ENCODE data around the gene PRSS38.

PRSS38 gene

GRCh38 chr1:227815468-227816409 lies at the start of gene PRSS38:
Gene PRSS38 (plus strand): TSS chr1:227815675. CDS start chr1:227815717, 42 bp downstream.
- no peak for DNase-seq (ENCODE audit: low read depth)

GRCh38 chr1:227766015-227766634 lies 49.4 kb upstream of the PRSS38 start:
- no peak for DNase-seq (ENCODE audit: low read depth)

- no peak for DNase-seq (ENCODE audit: low read depth)
Observed at GRCh38 chr1:227766653-227767277, 48.7 kb upstream of the PRSS38 start.

GRCh38 chr1:227767401-227768124 lies 47.9 kb upstream of the PRSS38 start:
- no peak for DNase-seq (ENCODE audit: low read depth)

GRCh38 chr1:227768125-227768439 lies 47.4 kb upstream of the PRSS38 start:
- no peak for DNase-seq (ENCODE audit: low read depth)

- DNase-seq (ENCODE audit: low read depth): no peak
Observed at GRCh38 chr1:227768640-227769039, 46.8 kb upstream of the PRSS38 start.

GRCh38 chr1:227769047-227769935 lies 46.2 kb upstream of the PRSS38 start:
- DNase-seq (ENCODE audit: low read depth): no peak

GRCh38 chr1:227769936-227770494 lies 45.5 kb upstream of the PRSS38 start:
- DNase-seq (ENCODE audit: low read depth): no peak

- DNase-seq (ENCODE audit: low read depth): no peak
Observed at GRCh38 chr1:227770812-227771211, 44.7 kb upstream of the PRSS38 start.

GRCh38 chr1:227771326-227771725 lies 44.1 kb upstream of the PRSS38 start:
- no peak for DNase-seq (ENCODE audit: low read depth)

- DNase-seq (ENCODE audit: low read depth): no peak
Observed at GRCh38 chr1:227771771-227772170, 43.7 kb upstream of the PRSS38 start.

- DNase-seq (ENCODE audit: low read depth): no peak
Observed at GRCh38 chr1:227773558-227773957, 41.9 kb upstream of the PRSS38 start.

GRCh38 chr1:227774051-227774731 lies 41.3 kb upstream of the PRSS38 start:
- no peak for DNase-seq (ENCODE audit: low read depth)

GRCh38 chr1:227774821-227775661 lies 40.4 kb upstream of the PRSS38 start:
- DNase-seq (ENCODE audit: low read depth): no peak

- DNase-seq (ENCODE audit: low read depth): no peak
Observed at GRCh38 chr1:227775841-227776240, 39.6 kb upstream of the PRSS38 start.

- DNase-seq (ENCODE audit: low read depth): no peak
Observed at GRCh38 chr1:227776331-227776771, 39.1 kb upstream of the PRSS38 start.

GRCh38 chr1:227777156-227777555 lies 38.3 kb upstream of the PRSS38 start:
- no peak for DNase-seq (ENCODE audit: low read depth)

GRCh38 chr1:227777646-227778045 lies 37.8 kb upstream of the PRSS38 start:
- DNase-seq (ENCODE audit: low read depth): no peak

GRCh38 chr1:227778401-227778947 lies 37.0 kb upstream of the PRSS38 start:
- DNase-seq (ENCODE audit: low read depth): no peak
